ENCODE measurements around the gene TTC7B.

GRCh38 chr14:90828642-90829487, 12.6 kb upstream of the TTC7B start:
- TF ChIP-seq CTCF (IDR thresholded peaks at IDR 0.05 in 2 of 3, conservative IDR thresholded peaks at IDR 0.05 in 1 of 3; ENCODE audit: borderline replicate concordance in 1 of 3, insufficient read depth in 1 of 3, low read depth in 2 of 3, low read length in 2 of 3): no peak
- no peak for TF ChIP-seq REST (IDR thresholded peaks at IDR 0.05; ENCODE audit: low read depth)
- TF ChIP-seq MAX (IDR thresholded peaks at IDR 0.05): no peak
- no peak for TF ChIP-seq EZH2 (IDR thresholded peaks at IDR 0.05)
- no peak for TF ChIP-seq EZH2phosphoT487 (IDR thresholded peaks at IDR 0.05; ENCODE audit: borderline replicate concordance)
